ENCODE measurements around the gene RAD51AP2. TPM values are rescaled to one million over a fixed set of nuclear protein-coding genes. Genes with fewer than 3 reads are reported as not detected.
"Not testable (repeated sequence)": the region's sequence is repeated elsewhere in the genome, so short reads cannot be mapped to it uniquely, and the experiment has no call there.

RAD51AP2 gene
- total RNA-seq = under 1 TPM in 1 of 2 donors, not detected in 1; 0.18 TPM
- 0.07 TPM for polyA plus RNA-seq (2013, experiment 1 of 2)
- polyA plus RNA-seq (2013, experiment 2 of 2) = 0.12 TPM
- long read RNA-seq, experiment 1 = 0 reads
- long read RNA-seq, experiment 2 = 0 reads
- long read RNA-seq, experiment 3 = 0 reads
- long read RNA-seq, experiment 4 = 0 reads

- 0 to 6% methylated on average over 11 to 35 of the region's 38 CpGs for WGBS, 2 experiments (ENCODE audit: insufficient coverage in 1 of 2, insufficient read length in 1 of 2)
- no peaks in the 10 kb centered on the region for H3K27me3 Mint-ChIP-seq (ENCODE audit: insufficient read depth)
These were observed at the start of gene RAD51AP2 for GRCh38 chr2:17518212-17519154. TSS of gene RAD51AP2 (minus strand) at chr2:17518440. CDS start at chr2:17518415, 25 bp downstream.

GRCh38 chr2:17565726-17566125 is 47.5 kb upstream of the RAD51AP2 start:
- H3K27ac Mint-ChIP-seq; H3K36me3 Mint-ChIP-seq (ENCODE audit: low read depth); H3K36me3 ChIP-seq (ENCODE audit: control insufficient read depth, insufficient read depth, low read length); H3K27ac ChIP-seq (ENCODE audit: low read depth, low read length); H3K9me3 Mint-ChIP-seq; H3K9ac ChIP-seq (ENCODE audit: extremely low read depth, low read length, poor library complexity, severe bottlenecking); H3K4me1 Mint-ChIP-seq; H3K27me3 Mint-ChIP-seq (ENCODE audit: insufficient read depth); H3K4me1 ChIP-seq (ENCODE audit: control insufficient read depth, insufficient read depth, low read length); H3K9me3 ChIP-seq (ENCODE audit: control insufficient read depth, low read length); DNase-seq; H3K27me3 ChIP-seq (ENCODE audit: control insufficient read depth, insufficient read depth, low read length, poor library complexity, severe bottlenecking); H3K4me3 ChIP-seq (ENCODE audit: low read length); H3K4me3 Mint-ChIP-seq: not testable (repeated sequence)
- WGBS, 2 experiments (ENCODE audit: insufficient coverage in 1 of 2, insufficient read length in 1 of 2) = 95% methylated on average over 3 of the region's 3 CpGs; no CpG with 5 or more reads in 1 of the 2 experiments

More at GRCh38 chr2:17518212-17519154, at the start of gene RAD51AP2:
- Histone ChIP-seq H3K27me3 (ENCODE audit: control insufficient read depth, insufficient read depth, low read length, poor library complexity, severe bottlenecking) (no peaks in the 10 kb centered on the region), H3K4me3 (ENCODE audit: low read length) (peak within 1 kb of the TSS; percentile 91), H3K9ac (ENCODE audit: extremely low read depth, low read length, poor library complexity, severe bottlenecking) (peak within 1 kb of the TSS; percentile 56), H3K27ac (ENCODE audit: low read depth, low read length) (peak within 1 kb of the TSS; percentile 63), H3K36me3 (ENCODE audit: control insufficient read depth, insufficient read depth, low read length) (no peaks in the 10 kb centered on the region), H3K9me3 (ENCODE audit: control insufficient read depth, low read length) (no peaks in the 10 kb centered on the region), H3K4me1 (ENCODE audit: control insufficient read depth, insufficient read depth, low read length) (peaks cover 4% of the 10 kb centered on the region)
- Mint-ChIP-seq H3K36me3 (ENCODE audit: low read depth) (no peaks in the 10 kb centered on the region), H3K27ac (peak within 1 kb of the TSS; percentile 92), H3K4me3 (peak within 1 kb of the TSS; percentile 69), H3K9me3 (no peaks in the 10 kb centered on the region), H3K4me1 (peaks cover 17% of the 10 kb centered on the region)
- TF ChIP-seq CTCF (conservative IDR thresholded peaks at IDR 0.05) = no peak
- peak; percentile 97 for DNase-seq

- DNase-seq = no peak
- Mint-ChIP-seq H3K36me3 (ENCODE audit: low read depth) (no peaks in the 10 kb centered on the region), H3K9me3 (no peaks in the 10 kb centered on the region), H3K27me3 (ENCODE audit: insufficient read depth) (no peaks in the 10 kb centered on the region), H3K4me3 (no peak overlapping the region), H3K4me1 (peaks cover 21% of the 10 kb centered on the region), H3K27ac (no peak overlapping the region)
- Histone ChIP-seq H3K27me3 (ENCODE audit: control insufficient read depth, insufficient read depth, low read length, poor library complexity, severe bottlenecking) (no peaks in the 10 kb centered on the region), H3K4me3 (ENCODE audit: low read length) (no peak overlapping the region), H3K9me3 (ENCODE audit: control insufficient read depth, low read length) (no peaks in the 10 kb centered on the region), H3K36me3 (ENCODE audit: control insufficient read depth, insufficient read depth, low read length) (no peaks in the 10 kb centered on the region), H3K27ac (ENCODE audit: low read depth, low read length) (no peak overlapping the region), H3K4me1 (ENCODE audit: control insufficient read depth, insufficient read depth, low read length) (peaks cover 4% of the 10 kb centered on the region), H3K9ac (ENCODE audit: extremely low read depth, low read length, poor library complexity, severe bottlenecking) (no peak overlapping the region)
- WGBS, 2 experiments (ENCODE audit: insufficient coverage in 1 of 2, insufficient read length in 1 of 2) = 94 to 100% methylated on average over 3 of the region's 3 CpGs
- TF ChIP-seq CTCF (conservative IDR thresholded peaks at IDR 0.05) = no peak
These were observed 40.6 kb upstream of the RAD51AP2 start for GRCh38 chr2:17558878-17559277.

All from endodermal cell (in vitro differentiated cells).